Measurements from ENCODE around the gene APRT.

Gene APRT

DNA sequence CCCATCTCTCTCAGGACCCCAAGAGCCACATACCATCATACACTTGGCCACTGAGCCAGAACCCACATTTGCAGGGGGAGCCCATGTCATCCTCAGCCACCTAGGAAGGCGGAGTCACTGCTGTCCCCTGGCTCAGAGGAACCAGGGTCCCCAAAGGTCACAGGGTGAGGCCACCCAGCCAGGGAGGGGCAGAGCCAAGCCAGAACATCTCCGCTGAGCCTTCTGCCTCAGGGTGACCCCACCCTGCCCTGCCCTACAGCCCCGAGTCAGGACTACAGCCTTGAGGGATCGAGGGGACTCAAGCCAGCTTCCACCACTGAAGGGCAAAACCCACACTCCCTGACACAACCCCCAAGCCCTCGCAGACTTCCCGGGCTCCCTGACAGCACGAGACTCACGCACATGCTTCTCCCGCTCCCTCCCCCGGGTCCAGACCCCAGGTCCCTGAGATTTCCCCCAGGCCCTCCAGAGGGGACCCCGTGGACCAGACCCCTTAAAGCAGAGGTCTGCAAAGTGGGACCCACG lies 44.1 kb downstream of the APRT start:
- H3K9ac ChIP-seq (ENCODE audit: low read length) = no peak overlapping the region
- H3K36me3 ChIP-seq (replicated peaks; ENCODE audit: low read depth, low read length) = no peaks in the 10 kb centered on the region
- H4K20me1 ChIP-seq (ENCODE audit: insufficient read depth, low read length) = 0 out of 2 replicates have a peak, but pooled peaks cover 3% of the 10 kb centered on the region
- no peaks in the 10 kb centered on the region for H3K27me3 ChIP-seq (ENCODE audit: low read depth, low read length)
- H2AFZ ChIP-seq (ENCODE audit: low read depth, low read length) = no peak overlapping the region
- no peak for TF ChIP-seq CTCF (IDR thresholded peaks at IDR 0.05; ENCODE audit: low read depth, low read length)
- TF ChIP-seq EZH2phosphoT487 (IDR thresholded peaks at IDR 0.05; ENCODE audit: low read depth) = no peak
- H3K27ac ChIP-seq (ENCODE audit: low read length) = no peak overlapping the region
- peaks cover 9% of the 10 kb centered on the region for H3K4me1 ChIP-seq (ENCODE audit: low read length)
- H3K9me3 ChIP-seq (ENCODE audit: insufficient read depth, low read length) = no peaks in the 10 kb centered on the region
- no peak overlapping the region for H3K4me2 ChIP-seq (ENCODE audit: low read length)
- H3K4me3 ChIP-seq (ENCODE audit: low read length) = no peak overlapping the region
- peaks cover 7% of the 10 kb centered on the region; the same call in 1 of the 2 replicates for H3K79me2 ChIP-seq (ENCODE audit: low read length)

GRCh38 chr16:88766975-88767374 lies 44.8 kb downstream of the APRT start:
- Histone ChIP-seq H3K36me3 (replicated peaks; ENCODE audit: low read depth, low read length) (no peaks in the 10 kb centered on the region), H3K4me1 (ENCODE audit: low read length) (peaks cover 9% of the 10 kb centered on the region), H3K27ac (ENCODE audit: low read length) (no peak overlapping the region)

GRCh38 chr16:88764913-88765349 lies 46.8 kb downstream of the APRT start:
- Histone ChIP-seq H3K4me2 (ENCODE audit: low read length) (no peak overlapping the region), H3K27ac (ENCODE audit: low read length) (no peak overlapping the region), H3K36me3 (replicated peaks; ENCODE audit: low read depth, low read length) (no peaks in the 10 kb centered on the region), H3K9me3 (ENCODE audit: insufficient read depth, low read length) (no peaks in the 10 kb centered on the region), H3K4me3 (ENCODE audit: low read length) (no peak overlapping the region), H4K20me1 (ENCODE audit: insufficient read depth, low read length) (0 out of 2 replicates have a peak, but pooled peaks cover 3% of the 10 kb centered on the region), H3K4me1 (ENCODE audit: low read length) (peaks cover 9% of the 10 kb centered on the region), H3K27me3 (ENCODE audit: low read depth, low read length) (no peaks in the 10 kb centered on the region), H3K79me2 (ENCODE audit: low read length) (peaks cover 7% of the 10 kb centered on the region; the same call in 1 of the 2 replicates), H2AFZ (ENCODE audit: low read depth, low read length) (no peak overlapping the region), H3K9ac (ENCODE audit: low read length) (no peak overlapping the region)
- TF ChIP-seq CTCF (IDR thresholded peaks at IDR 0.05; ENCODE audit: low read depth, low read length) = no peak
- no peak for TF ChIP-seq EZH2phosphoT487 (IDR thresholded peaks at IDR 0.05; ENCODE audit: low read depth)

More at GRCh38 chr16:88766975-88767374, 44.8 kb downstream of the APRT start:
- Histone ChIP-seq H3K79me2 (ENCODE audit: low read length) (peaks cover 7% of the 10 kb centered on the region; the same call in 1 of the 2 replicates), H2AFZ (ENCODE audit: low read depth, low read length) (no peak overlapping the region), H3K4me2 (ENCODE audit: low read length) (no peak overlapping the region), H4K20me1 (ENCODE audit: insufficient read depth, low read length) (0 out of 2 replicates have a peak, but pooled peaks cover 3% of the 10 kb centered on the region), H3K27me3 (ENCODE audit: low read depth, low read length) (no peaks in the 10 kb centered on the region), H3K9ac (ENCODE audit: low read length) (no peak overlapping the region), H3K9me3 (ENCODE audit: insufficient read depth, low read length) (no peaks in the 10 kb centered on the region), H3K4me3 (ENCODE audit: low read length) (no peak overlapping the region)
- no peak for TF ChIP-seq EZH2phosphoT487 (IDR thresholded peaks at IDR 0.05; ENCODE audit: low read depth)
- no peak for TF ChIP-seq CTCF (IDR thresholded peaks at IDR 0.05; ENCODE audit: low read depth, low read length)

GRCh38 chr16:88764080-88764479 lies 47.6 kb downstream of the APRT start:
- Histone ChIP-seq H3K9ac (ENCODE audit: low read length) (no peak overlapping the region), H3K79me2 (ENCODE audit: low read length) (peaks cover 7% of the 10 kb centered on the region; the same call in 1 of the 2 replicates), H3K4me2 (ENCODE audit: low read length) (no peak overlapping the region), H3K36me3 (replicated peaks; ENCODE audit: low read depth, low read length) (no peaks in the 10 kb centered on the region), H4K20me1 (ENCODE audit: insufficient read depth, low read length) (0 out of 2 replicates have a peak, but pooled peaks cover 3% of the 10 kb centered on the region), H3K4me1 (ENCODE audit: low read length) (peaks cover 14% of the 10 kb centered on the region), H3K27ac (ENCODE audit: low read length) (no peak overlapping the region), H3K27me3 (ENCODE audit: low read depth, low read length) (no peaks in the 10 kb centered on the region), H3K4me3 (ENCODE audit: low read length) (no peak overlapping the region), H2AFZ (ENCODE audit: low read depth, low read length) (no peak overlapping the region), H3K9me3 (ENCODE audit: insufficient read depth, low read length) (no peaks in the 10 kb centered on the region)
- no peak for TF ChIP-seq EZH2phosphoT487 (IDR thresholded peaks at IDR 0.05; ENCODE audit: low read depth)
- no peak for TF ChIP-seq CTCF (IDR thresholded peaks at IDR 0.05; ENCODE audit: low read depth, low read length)

All from OCI-LY3 (cell line).